HL-60/S4 (cell line): Measurements from ENCODE around the gene MUC22.
"Not testable (repeated sequence)": the region's sequence is repeated elsewhere in the genome, so short reads cannot be mapped to it uniquely, and the experiment has no call there.

ENCODE experiments used
- in situ Hi-C: fragments of 300-500 bp; cut with MboI; formaldehyde crosslinking; loops from 2 replicates; pipeline ENCODE4 v1.14.3; 2022; ENCODE audit warnings: low sequenced_read_pairs

Gene MUC22

DNA sequence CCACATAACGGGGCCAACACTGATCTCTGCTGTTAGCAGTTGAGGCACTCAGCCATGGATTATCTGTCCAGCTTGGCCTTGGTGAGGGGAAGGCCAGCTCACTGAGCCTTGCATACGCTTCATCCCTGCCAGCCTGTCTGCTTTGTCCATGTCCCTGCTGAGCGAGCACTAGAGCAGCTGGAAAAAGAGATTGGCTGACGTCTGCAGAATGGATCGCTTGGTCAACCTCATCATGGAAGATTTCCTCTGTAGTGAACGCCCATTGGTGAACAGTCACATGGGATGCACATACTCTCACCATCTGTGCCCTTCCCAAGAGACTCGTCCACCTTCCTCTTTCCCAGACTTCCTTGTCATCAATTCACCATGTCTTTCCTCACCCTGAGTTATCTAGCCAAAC lies 26.9 kb downstream of the MUC22 start:
- in situ Hi-C loops: no loop called here

DNA sequence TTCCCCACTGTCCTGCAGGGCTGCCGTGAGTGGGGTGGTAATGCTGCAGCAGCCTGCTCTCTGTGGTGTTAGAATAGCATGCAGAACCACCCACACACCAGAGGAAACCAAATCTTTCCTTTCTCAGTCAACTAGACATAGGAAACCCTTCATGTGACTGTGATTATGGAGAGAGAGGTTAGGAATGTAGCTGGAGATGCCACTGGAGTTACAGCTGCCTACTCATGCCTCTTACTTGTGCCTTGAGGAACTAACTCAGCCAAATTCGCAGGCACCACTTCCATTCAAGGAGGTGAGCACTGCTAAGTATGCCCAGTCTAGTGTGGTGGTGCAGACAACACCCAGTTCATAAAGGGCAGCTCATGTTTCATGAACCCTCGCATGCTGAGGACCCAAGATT lies 27.4 kb downstream of the MUC22 start:
- in situ Hi-C loops: no loop called here

DNA sequence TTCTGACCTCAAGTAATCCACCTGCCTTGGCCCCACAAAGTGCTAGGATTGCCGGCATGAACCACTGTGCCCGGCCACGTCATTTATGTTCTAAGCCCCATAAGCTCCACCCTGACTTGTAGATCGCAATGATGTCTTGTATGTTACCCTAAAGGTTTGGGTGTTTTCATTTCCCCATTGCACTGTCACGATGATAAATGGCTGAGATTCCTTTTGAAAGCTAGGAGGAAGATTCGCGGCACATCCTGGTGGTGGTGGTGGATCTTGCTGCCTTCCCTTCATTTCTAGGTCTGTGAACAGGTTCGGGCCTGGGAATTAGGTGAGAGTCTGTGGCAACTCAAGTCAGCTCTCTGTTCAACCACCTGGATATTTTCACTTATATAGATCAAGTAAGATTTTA lies 28.3 kb downstream of the MUC22 start:
- in situ Hi-C loops: no loop called here

GRCh38 chr6:31040801-31041200 lies 30.5 kb downstream of the MUC22 start:
- in situ Hi-C loops: no loop called here

DNA sequence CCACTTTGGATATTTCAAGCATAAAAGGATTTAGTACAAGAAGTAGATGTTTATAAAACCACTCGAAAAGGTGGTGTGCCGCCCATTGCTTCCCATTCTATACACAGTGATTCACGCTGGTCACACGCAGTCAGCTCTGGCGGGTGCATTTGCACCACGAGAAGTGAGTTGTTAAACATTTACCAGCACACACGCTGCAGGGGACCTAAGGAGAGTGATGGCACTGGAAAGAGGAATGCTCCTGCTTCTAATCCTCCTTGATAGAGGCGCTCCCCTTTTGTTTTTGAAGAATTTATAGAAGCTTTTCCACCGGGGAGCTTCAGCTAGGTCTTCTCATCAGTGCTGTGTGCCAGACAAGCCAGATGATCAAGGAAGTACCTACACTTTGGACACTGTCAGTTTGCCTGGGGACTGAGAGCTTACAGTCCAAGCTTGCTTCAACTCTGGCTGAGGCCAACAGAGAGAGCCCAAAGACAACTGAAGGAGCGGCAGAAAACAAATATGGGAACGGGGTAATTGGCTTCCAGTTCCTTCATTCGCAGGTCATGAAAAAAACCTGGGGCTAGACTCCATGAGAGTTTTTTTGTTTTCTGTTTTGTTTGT lies 31.2 kb downstream of the MUC22 start:
- in situ Hi-C loops: no loop called here

DNA sequence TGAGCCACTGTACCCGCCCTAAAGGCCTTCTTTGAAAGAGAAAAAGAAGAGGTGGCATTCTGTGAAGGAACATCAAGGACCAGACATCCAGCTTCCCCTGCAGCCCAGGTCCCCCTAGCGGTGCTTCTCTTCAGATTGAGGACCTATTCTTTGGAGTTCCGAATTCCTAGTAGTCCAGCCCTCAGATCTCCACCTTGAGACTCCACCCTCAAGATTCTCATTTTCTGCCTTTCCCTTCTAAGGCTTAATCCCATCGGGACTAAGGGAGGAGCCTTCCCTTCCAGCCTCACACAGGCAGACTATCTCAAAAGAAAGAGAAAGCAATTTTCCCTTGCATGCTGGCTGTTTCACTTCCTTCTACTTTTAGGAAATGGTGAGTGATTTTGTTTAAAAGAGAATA lies 32.5 kb downstream of the MUC22 start:
- in situ Hi-C loops: no loop called here

- in situ Hi-C loops: no loop called here
Measured at GRCh38 chr6:31048099-31048498, 37.8 kb downstream of the MUC22 start.

DNA sequence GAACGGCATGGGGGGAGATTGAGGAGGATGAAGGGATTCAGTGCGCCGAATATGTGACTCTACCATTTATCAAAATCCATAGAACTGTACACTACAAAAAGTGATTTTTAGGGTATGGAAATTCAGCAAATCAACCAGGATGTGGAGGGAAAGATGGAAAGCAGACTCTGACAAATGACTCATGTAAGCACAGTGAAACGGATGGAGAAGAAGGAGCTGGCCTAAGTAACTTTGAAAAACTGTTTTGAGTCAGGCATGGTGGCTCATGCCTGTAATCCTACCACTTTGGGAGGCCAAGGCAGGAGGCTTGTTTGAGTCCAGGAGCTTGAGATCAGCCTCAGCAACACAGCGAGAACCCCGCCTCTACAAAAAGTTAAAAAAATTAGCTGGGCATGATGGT lies 39.2 kb downstream of the MUC22 start:
- in situ Hi-C loops: no loop called here

- in situ Hi-C loops: not testable (repeated sequence)
Measured at GRCh38 chr6:31053187-31053586, 42.9 kb downstream of the MUC22 start.

GRCh38 chr6:31053873-31054272 lies 43.6 kb downstream of the MUC22 start:
- in situ Hi-C loops: no loop called here

- in situ Hi-C loops: no loop called here
Measured at GRCh38 chr6:31055441-31055840, 45.2 kb downstream of the MUC22 start.

GRCh38 chr6:31057426-31058003 lies 47.2 kb downstream of the MUC22 start:
- in situ Hi-C loops: no loop called here

DNA sequence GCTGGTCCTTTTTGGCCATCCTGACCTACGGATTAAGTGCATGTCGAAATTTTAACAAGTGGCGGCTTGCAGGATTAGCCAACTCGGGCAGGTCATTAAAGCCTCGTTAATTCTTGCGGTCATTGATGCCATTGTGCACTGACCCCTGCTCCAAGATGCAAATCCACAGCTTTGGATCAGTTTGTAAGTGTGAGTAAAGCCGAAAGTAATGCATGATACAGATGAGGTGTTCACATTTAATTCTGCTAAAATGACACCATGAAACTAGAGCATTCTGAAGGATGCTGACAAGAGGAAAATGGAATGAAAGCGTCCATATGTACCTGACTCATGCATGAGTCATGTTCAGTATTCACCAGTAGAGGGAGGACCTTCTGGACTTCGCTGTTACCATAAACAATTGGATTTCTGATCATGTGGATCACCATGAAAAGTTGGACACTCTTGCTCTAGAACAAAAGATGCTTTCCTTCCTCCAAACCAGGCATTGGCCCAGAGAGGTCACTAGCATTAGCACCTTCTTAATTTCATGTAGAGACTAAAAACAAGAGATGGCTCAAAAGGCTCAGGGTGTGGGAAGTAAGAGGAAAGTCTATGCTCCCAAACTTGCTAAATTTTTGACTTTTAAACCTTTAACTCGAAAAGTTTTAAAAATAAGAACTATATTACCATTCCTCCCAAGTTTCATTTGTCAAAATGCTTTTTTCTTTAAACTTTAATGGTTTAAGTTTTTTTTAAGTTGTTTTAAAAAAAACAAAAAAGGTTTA lies 48.0 kb downstream of the MUC22 start:
- in situ Hi-C loops: no loop called here

DNA sequence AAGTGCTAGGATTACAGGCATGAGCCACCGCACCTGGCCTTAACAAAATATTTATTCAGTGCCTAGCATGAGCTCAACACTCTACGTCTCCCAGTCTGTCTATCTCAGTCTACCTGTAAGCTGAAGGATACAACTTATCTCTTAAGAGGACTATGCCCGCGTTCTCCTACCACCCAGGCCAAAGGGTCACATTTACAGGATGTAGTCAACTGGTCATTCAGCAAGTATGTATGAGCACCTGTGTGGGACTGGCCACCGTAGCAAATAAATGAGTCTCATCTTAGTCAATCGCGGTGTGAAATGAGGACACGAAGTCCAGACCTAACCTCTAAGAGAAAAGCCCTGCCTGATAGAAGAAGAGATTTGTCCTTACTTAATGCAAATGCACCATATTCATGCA lies 49.9 kb downstream of the MUC22 start:
- in situ Hi-C loops: no loop called here

GRCh38 chr6:31063906-31064435 lies 53.7 kb downstream of the MUC22 start:
- in situ Hi-C loops: no loop called here

DNA sequence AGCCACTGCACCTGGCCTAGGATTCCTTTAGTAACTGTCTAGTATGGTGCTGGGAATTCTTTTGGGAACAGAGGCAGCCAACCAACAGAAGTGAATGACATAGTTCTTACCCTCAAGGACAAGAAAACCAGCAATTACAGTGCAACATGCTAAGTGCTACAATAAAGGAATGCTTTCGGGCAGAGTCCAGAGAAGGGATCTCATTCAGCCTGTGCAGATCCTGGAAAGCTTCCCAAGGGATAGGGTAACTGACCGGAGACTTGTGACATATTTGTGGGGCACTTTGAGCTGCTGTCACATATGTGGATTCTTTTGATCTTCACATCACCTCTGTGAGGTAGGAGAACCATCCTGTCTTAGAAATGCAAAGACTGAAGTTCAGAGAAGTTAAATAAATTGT lies 55.3 kb downstream of the MUC22 start:
- in situ Hi-C loops: no loop called here

DNA sequence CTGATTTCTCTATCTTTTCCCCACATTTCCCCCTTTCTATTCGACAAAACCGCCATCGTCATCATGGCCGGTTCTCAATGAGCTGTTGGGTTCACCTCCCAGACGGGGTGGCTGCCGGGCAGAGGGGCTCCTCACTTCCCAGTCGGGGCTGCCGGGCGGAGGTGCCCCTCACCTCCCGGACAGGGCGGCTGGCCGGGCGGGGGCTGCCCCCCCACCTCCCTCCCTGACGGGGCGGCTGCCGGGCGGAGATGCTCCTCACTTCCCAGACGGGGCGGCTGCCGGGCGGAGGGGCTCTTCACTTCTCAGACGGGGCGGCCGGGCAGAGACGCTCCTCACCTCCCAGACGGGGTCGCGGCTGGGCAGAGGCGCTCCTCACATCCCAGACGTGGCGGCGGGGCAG lies 56.8 kb downstream of the MUC22 start:
- in situ Hi-C loops: not testable (repeated sequence)

DNA sequence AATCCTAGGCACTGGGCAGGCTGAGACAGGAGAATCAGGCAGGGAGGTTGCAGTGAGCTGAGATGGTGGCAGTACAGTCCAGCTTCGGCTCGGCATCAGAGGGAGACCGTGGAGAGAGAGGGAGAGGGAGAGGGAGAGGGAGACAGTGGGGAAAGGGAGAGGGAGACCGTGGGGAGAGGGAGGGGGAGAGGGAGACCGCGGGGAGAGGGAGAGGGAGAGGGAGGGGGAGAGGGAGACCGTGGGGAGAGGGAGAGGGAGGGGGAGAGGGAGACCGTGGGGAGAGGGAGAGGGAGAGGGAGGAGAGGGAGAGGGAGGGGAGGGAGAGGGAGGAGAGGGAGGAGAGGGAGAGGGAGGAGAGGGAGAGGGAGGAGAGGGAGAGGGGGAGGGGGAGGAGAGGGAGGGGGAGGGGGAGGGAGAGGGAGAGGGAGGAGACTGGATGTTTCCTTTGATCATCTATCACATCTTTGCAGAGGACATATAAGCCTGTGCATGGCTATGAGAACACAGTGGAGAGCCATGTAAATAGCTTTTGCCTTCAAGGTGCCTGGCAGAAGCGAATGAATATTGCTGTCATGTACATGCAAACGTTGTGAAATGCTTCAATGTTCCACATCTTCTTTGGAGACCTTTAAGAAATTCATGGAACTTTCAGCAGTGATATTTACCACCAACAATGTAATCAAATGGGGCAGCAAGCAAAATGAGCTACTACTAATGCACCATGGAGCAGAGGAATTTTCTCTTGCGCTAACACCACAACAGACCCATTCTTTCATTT lies 57.8 kb downstream of the MUC22 start:
- in situ Hi-C loops: not testable (repeated sequence)

DNA sequence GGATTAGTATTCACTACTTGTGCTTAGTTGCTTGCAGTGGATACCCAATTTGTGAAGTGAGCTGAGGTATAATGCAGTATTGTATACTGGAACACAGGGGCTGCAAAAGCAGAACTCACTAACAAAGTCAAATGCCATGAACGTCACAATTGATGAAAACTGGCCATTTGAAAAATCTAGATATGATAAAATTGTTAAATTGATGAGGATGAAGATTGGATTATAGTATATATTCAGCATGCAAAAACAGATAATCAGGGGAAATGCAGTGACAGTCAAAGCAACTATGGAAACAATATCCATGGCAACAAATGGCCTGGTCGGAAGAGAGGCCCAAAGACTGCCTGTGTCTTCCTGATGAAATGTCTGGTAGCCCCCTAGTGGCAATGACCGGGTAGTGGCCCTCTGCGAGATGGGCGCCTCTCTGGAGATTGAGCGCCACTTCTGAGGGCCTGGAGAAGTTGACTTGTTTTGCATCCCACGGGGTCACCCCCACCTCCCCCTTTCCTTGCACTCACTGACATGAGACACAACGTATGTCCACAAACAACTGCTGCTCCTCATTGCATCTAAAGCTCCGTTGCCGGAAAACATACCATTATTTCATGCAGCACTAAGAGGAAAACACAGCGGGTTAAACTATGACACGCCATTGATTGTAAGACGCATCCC lies 58.5 kb downstream of the MUC22 start:
- in situ Hi-C loops: no loop called here

DNA sequence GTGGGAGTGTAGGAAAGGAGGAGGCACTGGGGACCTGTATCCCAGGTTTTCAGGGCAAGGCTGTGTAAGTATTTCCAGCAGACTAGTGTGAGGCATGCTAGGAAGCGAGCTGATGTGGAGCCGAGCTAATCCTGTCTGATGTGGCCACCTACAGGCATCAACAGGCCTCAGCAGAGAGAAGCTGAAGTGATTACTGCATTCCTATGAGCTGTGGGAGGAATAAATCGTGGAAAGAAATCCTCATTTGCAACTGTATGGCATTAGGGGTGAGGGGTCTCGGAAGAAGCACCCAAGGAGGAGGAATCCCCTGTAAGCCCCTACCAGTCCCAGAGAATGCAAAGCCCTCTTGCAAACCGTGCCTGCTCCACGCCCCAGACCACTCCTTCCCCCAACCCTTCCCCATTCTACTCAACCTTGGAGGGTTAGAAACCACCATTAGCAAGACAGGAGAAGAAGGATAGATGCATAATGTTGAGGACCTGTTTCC lies 60.5 kb downstream of the MUC22 start:
- in situ Hi-C loops: loop anchor here (10.0 kb wide), 1 partner anchor 596 kb away; no protein-coding TSS in a partner anchor

DNA sequence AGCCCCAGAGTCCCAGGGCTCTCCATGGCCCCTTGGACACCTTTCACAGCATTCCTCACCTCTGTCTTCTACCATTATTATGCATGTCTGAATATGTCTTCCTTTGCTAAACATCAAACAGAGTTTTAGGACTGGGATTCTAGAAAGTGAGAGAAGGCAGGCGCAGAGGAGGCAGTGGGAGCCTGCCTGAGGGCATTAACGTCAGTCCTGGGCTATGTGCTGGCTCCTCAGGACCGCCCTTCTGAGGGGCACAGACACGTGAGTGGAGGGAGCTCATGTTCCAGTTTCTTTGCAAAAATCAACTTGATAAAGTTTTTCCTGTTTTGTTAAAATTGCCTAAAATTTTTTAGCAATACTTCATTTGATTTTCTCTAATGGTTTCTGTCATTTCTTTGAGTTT lies 64.1 kb downstream of the MUC22 start:
- in situ Hi-C loops: loop anchor here (10.0 kb wide), 1 partner anchor 600 kb away; no protein-coding TSS in a partner anchor
